ENCODE results near the gene TDRD9.

TDRD9 gene

DNA sequence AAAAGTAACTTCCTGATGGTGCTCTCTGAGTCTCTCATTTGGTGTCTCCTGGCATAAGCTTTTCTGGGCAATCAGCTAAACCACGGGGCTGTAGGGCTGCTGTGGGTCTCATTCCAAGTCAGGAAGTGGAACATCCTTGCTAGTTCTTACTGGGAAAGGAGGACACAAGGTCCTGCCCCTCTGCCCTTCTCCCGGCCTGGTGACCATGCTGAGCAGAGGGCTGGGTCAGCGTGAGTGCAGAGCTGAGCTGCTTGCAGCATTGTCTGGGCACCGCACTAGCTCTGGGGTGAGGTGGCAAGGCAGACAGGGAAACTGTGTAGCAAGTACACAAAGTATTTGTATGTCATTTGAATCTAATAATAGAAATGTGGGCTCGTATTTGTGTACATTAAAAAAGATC lies 112.3 kb downstream of the TDRD9 start:
- Histone ChIP-seq H3K36me3 (ENCODE audit: control insufficient read depth, insufficient read depth, low read length) (no peaks in the 10 kb centered on the region), H3K4me1 (ENCODE audit: control insufficient read depth, insufficient read depth, low read length, poor library complexity, severe bottlenecking) (no peaks in the 10 kb centered on the region), H3K27ac (ENCODE audit: insufficient read depth, low read length, poor library complexity, severe bottlenecking) (no peak overlapping the region), H3K4me3 (ENCODE audit: insufficient read depth, low read depth, low read length, poor library complexity, severe bottlenecking) (no peak overlapping the region), H3K27me3 (replicated peaks; ENCODE audit: control insufficient read depth, insufficient read depth, low read length, poor library complexity, severe bottlenecking) (no peaks in the 10 kb centered on the region), H3K9me3 (ENCODE audit: control insufficient read depth, low read length) (no peaks in the 10 kb centered on the region)
- DNase-seq, result no peak

GRCh38 chr14:104041430-104042104 lies 113.3 kb downstream of the TDRD9 start:
- Histone ChIP-seq H3K27ac (ENCODE audit: insufficient read depth, low read length, poor library complexity, severe bottlenecking) (no peak overlapping the region), H3K9me3 (ENCODE audit: control insufficient read depth, low read length) (no peaks in the 10 kb centered on the region), H3K4me3 (ENCODE audit: insufficient read depth, low read depth, low read length, poor library complexity, severe bottlenecking) (no peak overlapping the region), H3K4me1 (ENCODE audit: control insufficient read depth, insufficient read depth, low read length, poor library complexity, severe bottlenecking) (no peaks in the 10 kb centered on the region), H3K27me3 (replicated peaks; ENCODE audit: control insufficient read depth, insufficient read depth, low read length, poor library complexity, severe bottlenecking) (no peaks in the 10 kb centered on the region), H3K36me3 (ENCODE audit: control insufficient read depth, insufficient read depth, low read length) (no peaks in the 10 kb centered on the region)
- no peak for DNase-seq

- no peaks in the 10 kb centered on the region for H3K4me1 ChIP-seq (ENCODE audit: control insufficient read depth, insufficient read depth, low read length, poor library complexity, severe bottlenecking)
- no peaks in the 10 kb centered on the region for H3K27me3 ChIP-seq (replicated peaks; ENCODE audit: control insufficient read depth, insufficient read depth, low read length, poor library complexity, severe bottlenecking)
- no peak overlapping the region for H3K27ac ChIP-seq (ENCODE audit: insufficient read depth, low read length, poor library complexity, severe bottlenecking)
- no peak for DNase-seq
- H3K9me3 ChIP-seq (ENCODE audit: control insufficient read depth, low read length), result no peaks in the 10 kb centered on the region
- H3K36me3 ChIP-seq (ENCODE audit: control insufficient read depth, insufficient read depth, low read length), result no peaks in the 10 kb centered on the region
- H3K4me3 ChIP-seq (ENCODE audit: insufficient read depth, low read depth, low read length, poor library complexity, severe bottlenecking), result no peak overlapping the region
Observed at GRCh38 chr14:104044016-104044415, 115.8 kb downstream of the TDRD9 start.

DNA sequence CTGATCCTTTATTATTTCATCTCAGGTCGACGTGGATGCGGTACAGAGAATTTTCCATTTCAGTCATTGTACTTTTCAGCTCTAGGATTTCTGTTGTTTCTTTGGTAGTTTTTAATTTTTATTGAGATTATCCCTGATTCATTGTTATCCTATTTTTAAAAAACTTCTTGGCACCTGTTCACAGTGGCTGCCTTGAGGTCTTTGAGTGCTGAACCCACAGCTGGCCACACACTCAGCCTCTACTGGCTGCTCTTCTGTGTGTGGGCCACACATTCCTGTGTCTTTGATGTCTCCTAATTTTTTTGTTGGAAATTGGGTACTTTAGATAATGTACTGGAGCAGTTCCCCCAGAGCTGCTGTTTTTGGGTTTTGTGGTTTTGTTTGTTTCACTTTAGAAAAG lies 119.5 kb downstream of the TDRD9 start:
- no peak for DNase-seq
- H3K36me3 ChIP-seq (ENCODE audit: control insufficient read depth, insufficient read depth, low read length), result no peaks in the 10 kb centered on the region
- no peaks in the 10 kb centered on the region for H3K27me3 ChIP-seq (replicated peaks; ENCODE audit: control insufficient read depth, insufficient read depth, low read length, poor library complexity, severe bottlenecking)
- no peaks in the 10 kb centered on the region for H3K9me3 ChIP-seq (ENCODE audit: control insufficient read depth, low read length)
- H3K27ac ChIP-seq (ENCODE audit: insufficient read depth, low read length, poor library complexity, severe bottlenecking), result no peak overlapping the region
- H3K4me1 ChIP-seq (ENCODE audit: control insufficient read depth, insufficient read depth, low read length, poor library complexity, severe bottlenecking), result no peaks in the 10 kb centered on the region
- H3K4me3 ChIP-seq (ENCODE audit: insufficient read depth, low read depth, low read length, poor library complexity, severe bottlenecking), result no peak overlapping the region

- DNase-seq, result no peak
- Histone ChIP-seq H3K36me3 (ENCODE audit: control insufficient read depth, insufficient read depth, low read length) (no peaks in the 10 kb centered on the region), H3K9me3 (ENCODE audit: control insufficient read depth, low read length) (no peaks in the 10 kb centered on the region), H3K27me3 (replicated peaks; ENCODE audit: control insufficient read depth, insufficient read depth, low read length, poor library complexity, severe bottlenecking) (no peaks in the 10 kb centered on the region), H3K27ac (ENCODE audit: insufficient read depth, low read length, poor library complexity, severe bottlenecking) (no peak overlapping the region), H3K4me1 (ENCODE audit: control insufficient read depth, insufficient read depth, low read length, poor library complexity, severe bottlenecking) (no peaks in the 10 kb centered on the region), H3K4me3 (ENCODE audit: insufficient read depth, low read depth, low read length, poor library complexity, severe bottlenecking) (no peak overlapping the region)
Observed at GRCh38 chr14:104048758-104049507, 120.7 kb downstream of the TDRD9 start.

GRCh38 chr14:104049576-104050240 lies 121.5 kb downstream of the TDRD9 start:
- no peak overlapping the region for H3K27ac ChIP-seq (ENCODE audit: insufficient read depth, low read length, poor library complexity, severe bottlenecking)
- H3K36me3 ChIP-seq (ENCODE audit: control insufficient read depth, insufficient read depth, low read length), result no peaks in the 10 kb centered on the region
- H3K4me1 ChIP-seq (ENCODE audit: control insufficient read depth, insufficient read depth, low read length, poor library complexity, severe bottlenecking), result no peaks in the 10 kb centered on the region
- H3K9me3 ChIP-seq (ENCODE audit: control insufficient read depth, low read length), result no peaks in the 10 kb centered on the region
- no peak overlapping the region for H3K4me3 ChIP-seq (ENCODE audit: insufficient read depth, low read depth, low read length, poor library complexity, severe bottlenecking)
- no peak for DNase-seq
- H3K27me3 ChIP-seq (replicated peaks; ENCODE audit: control insufficient read depth, insufficient read depth, low read length, poor library complexity, severe bottlenecking), result no peaks in the 10 kb centered on the region

- no peaks in the 10 kb centered on the region for H3K36me3 ChIP-seq (ENCODE audit: control insufficient read depth, insufficient read depth, low read length)
- no peaks in the 10 kb centered on the region for H3K4me1 ChIP-seq (ENCODE audit: control insufficient read depth, insufficient read depth, low read length, poor library complexity, severe bottlenecking)
- peaks cover 3% of the 10 kb centered on the region for H3K27me3 ChIP-seq (replicated peaks; ENCODE audit: control insufficient read depth, insufficient read depth, low read length, poor library complexity, severe bottlenecking)
Observed at GRCh38 chr14:104051092-104051813, 123.0 kb downstream of the TDRD9 start.

DNA sequence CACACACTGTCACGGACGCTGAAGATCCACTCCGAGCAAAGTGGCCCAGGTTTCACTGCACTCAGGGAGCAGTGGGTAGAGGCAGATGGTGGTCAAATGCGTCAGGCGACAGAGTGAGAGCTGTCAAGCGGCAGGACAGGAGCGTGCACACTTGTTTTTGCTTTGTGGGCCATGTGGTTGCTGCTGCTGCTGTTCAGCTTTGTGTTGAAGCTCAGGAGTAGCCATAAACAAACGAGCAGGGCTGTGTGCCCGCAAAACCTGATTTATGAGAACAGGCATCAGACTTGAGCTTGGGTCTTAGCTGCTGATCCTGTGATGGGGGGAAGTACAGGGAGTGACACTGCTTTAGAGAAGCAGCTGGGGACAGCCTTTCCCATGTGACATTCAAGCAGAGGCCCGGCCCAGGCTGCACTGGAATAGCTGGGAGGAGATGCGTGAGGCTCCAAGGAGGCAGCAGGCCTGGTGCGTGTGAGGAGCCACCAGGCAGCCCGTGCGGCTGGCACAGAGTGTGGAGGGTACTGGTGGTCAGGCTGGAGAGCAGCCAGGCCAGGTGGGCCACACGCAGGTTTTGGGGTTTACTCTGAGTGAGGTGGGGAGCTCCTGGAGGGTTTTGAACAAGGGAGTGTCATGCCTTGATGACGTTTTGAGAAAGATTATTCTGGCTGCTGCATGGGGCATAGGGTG lies 126.1 kb downstream of the TDRD9 start:
- H3K4me3 ChIP-seq (ENCODE audit: insufficient read depth, low read depth, low read length, poor library complexity, severe bottlenecking), result no peak overlapping the region
- H3K27ac ChIP-seq (ENCODE audit: insufficient read depth, low read length, poor library complexity, severe bottlenecking), result no peak overlapping the region
- no peaks in the 10 kb centered on the region for H3K9me3 ChIP-seq (ENCODE audit: control insufficient read depth, low read length)
- no peaks in the 10 kb centered on the region for H3K4me1 ChIP-seq (ENCODE audit: control insufficient read depth, insufficient read depth, low read length, poor library complexity, severe bottlenecking)
- H3K36me3 ChIP-seq (ENCODE audit: control insufficient read depth, insufficient read depth, low read length), result no peaks in the 10 kb centered on the region
- no peak for DNase-seq
- H3K27me3 ChIP-seq (replicated peaks; ENCODE audit: control insufficient read depth, insufficient read depth, low read length, poor library complexity, severe bottlenecking), result peaks cover 3% of the 10 kb centered on the region

More at GRCh38 chr14:104051092-104051813, 123.0 kb downstream of the TDRD9 start:
- H3K4me3 ChIP-seq (ENCODE audit: insufficient read depth, low read depth, low read length, poor library complexity, severe bottlenecking), result no peak overlapping the region
- no peak overlapping the region for H3K27ac ChIP-seq (ENCODE audit: insufficient read depth, low read length, poor library complexity, severe bottlenecking)
- no peaks in the 10 kb centered on the region for H3K9me3 ChIP-seq (ENCODE audit: control insufficient read depth, low read length)
- no peak for DNase-seq

DNA sequence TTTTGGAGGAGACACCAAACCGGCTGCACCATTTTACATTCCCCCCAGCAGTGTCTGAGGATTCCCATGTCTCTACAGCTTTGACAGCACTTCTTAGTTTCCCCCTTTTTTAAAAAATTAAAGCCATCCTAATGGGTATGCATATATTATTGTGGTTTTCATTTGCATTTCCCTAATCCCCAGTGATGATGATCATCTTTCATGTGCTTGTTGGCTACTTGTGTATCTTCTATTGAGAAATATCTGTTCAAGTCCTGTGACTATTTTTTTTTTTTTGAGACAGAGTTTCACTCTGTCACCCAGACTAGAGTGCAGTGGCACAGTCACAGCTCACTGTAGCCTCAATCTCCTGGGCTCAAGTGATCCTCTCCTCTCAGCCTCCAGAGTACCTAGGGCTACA lies 134.0 kb downstream of the TDRD9 start:
- Histone ChIP-seq H3K4me3 (ENCODE audit: insufficient read depth, low read depth, low read length, poor library complexity, severe bottlenecking) (no peak overlapping the region), H3K4me1 (ENCODE audit: control insufficient read depth, insufficient read depth, low read length, poor library complexity, severe bottlenecking) (no peaks in the 10 kb centered on the region), H3K9me3 (ENCODE audit: control insufficient read depth, low read length) (no peaks in the 10 kb centered on the region), H3K27me3 (replicated peaks; ENCODE audit: control insufficient read depth, insufficient read depth, low read length, poor library complexity, severe bottlenecking) (peaks cover 3% of the 10 kb centered on the region), H3K36me3 (ENCODE audit: control insufficient read depth, insufficient read depth, low read length) (no peaks in the 10 kb centered on the region), H3K27ac (ENCODE audit: insufficient read depth, low read length, poor library complexity, severe bottlenecking) (no peak overlapping the region)
- no peak for DNase-seq
